IPS-NIHi7 (cell line): ENCODE results near the gene TBX4.

Source experiments
- DNase-seq: peaks from one replicate; pipeline ENCODE4 v3.0.0; 2012; ENCODE audit warnings: mixed read lengths; ENCODE audit errors: extremely low spot score

TBX4 gene

DNA sequence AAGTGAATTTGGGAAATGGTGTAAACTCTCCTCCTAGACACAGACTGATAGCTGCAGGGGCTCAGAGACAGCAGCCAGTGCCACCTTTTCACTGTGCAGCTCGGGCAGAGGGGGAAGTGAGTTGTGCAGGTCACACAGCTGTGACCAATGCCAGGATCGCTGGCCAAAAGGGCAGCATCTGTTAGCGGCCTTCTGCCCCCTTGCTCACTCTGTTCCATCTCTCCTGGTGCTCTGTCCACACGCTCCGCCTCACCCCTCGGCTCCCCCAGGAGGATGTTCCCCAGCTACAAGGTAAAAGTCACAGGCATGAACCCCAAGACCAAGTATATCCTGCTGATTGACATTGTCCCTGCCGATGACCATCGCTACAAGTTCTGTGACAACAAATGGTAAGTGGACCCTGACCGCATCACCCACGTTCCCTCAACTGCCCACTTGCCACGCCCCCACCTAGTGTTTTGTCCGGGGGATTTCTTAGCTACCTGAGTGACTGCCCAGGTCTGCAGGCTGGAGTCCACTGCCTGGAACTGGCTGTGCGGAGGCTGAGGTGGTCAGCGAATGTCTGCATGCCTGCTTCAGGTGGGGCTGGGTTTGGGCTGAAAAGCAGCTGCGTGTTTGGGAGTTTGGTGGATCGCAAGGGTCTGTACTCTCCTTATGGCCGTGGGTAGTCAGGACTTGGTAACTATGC, 13.5 kb downstream of the TBX4 start:
- DNase-seq = no peak

GRCh38 chr17:61466246-61466645, 14.0 kb downstream of the TBX4 start:
- DNase-seq = no peak

DNA sequence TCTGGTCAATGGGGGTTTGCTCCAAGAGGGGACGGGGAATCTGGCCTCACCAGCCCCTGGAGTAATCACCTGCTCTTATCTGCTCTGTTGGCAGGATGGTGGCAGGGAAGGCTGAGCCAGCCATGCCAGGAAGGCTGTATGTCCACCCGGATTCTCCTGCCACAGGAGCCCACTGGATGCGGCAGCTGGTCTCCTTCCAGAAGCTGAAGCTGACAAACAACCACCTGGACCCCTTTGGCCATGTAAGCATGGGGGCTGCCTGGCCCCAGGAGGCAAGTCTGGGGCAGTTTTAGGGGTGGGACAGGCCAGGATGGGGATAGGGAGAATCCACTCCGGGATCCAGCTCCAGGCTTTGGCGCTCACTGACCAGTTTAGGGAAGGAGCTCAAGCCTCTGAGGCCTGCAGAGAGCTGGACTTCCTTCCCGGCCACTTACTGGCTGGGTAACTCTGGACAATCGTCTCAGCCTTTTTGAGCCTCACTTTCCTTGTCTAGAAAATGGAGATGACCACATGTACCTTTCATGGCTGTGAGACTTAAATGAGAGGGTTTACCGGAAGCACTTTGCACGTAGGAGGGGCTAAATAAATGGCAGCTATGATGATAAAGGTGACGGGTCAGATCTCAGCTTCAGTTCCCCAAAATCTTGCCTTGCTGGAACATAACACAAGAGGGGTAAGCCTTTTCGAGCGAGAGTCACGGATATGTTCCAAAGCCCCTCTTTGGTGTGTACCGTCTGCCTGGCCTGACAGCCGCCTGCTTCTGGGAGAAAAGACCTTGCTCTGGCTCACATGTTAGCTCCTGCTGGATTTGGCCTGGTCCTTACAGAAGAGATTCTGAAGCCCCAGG, 15.4 kb downstream of the TBX4 start:
- no peak for DNase-seq

DNA sequence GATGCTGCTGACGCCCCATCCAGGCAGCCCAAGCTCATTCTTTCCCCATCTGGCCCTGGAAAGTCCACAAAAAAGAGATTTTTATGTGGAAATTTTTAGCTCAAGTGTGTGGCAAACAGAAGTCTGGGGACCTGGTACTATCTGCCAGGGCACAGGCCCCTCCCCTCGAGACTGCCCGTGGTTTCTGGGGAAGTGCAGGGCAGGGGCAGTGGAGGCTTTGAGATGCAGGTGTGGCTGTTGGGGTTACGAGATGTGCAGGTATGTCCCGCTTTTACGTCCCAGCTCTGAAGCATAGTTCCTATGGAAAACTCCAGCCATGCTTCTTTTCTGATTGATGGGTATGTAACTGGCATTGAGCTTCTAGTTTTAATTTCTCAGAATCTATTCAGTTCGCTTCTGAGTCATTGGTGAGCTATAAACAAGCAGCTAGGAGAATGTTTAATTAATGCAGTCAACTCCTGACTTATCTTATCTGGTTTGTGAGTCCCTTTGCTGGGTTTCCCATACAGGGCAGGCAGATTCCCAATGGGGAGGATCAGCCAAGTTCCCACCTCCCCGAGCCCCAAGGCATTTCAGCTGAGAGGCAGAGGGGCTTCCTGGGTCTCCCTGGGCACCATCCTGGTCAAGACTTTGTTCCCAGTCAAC, 16.2 kb downstream of the TBX4 start:
- no peak for DNase-seq

DNA sequence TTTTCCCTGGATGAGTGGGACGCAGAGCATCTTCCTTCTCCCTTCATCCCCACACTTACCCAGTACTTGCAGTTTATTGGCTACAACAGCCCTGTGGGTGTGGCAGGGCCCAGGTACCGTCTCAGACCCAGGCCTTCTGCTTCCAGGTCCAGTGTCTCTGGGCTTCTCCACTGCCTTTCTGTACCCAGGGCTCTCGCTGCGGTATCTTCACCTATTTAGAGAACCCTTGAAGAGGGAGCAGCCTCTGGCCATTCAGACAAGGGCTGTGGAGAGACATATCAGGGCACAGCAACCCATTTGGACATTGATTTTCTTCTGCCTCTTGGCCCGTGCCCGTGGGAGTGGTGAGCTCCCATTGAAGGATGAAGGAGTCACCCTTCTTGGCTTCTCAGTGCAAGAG, 17.3 kb downstream of the TBX4 start:
- no peak for DNase-seq

- DNase-seq = no peak
Observed at GRCh38 chr17:61469949-61470348, 17.7 kb downstream of the TBX4 start.

DNA sequence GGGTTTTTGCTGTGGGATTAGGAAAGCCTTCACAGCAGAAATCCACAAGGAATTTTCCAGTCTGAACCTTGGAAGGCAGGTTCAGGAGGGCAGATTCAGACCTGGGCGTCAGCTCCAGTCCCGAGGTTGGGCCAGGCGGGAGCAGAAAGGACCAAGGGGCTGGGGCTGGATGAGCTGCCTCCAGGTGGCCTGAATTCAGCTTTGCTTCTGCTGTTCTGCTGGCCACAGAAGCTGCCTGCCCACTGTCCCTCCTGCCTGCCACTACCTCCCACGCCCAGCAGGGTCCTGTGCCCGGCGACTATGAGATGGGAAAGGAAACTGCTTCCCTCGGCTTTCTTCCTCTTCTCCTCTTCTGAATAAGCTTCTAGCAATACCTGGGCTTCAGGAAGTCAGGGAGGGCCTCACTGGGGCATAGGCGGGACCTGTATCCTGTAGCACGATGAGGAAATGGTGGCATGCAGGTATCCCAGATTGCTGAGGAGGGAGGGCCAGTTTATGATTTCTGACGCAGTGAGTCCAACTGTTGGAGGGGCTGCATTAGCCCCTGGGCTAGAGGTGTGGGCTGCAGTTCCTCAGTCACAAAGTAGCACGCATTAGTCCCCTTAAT, 18.4 kb downstream of the TBX4 start:
- DNase-seq = no peak

GRCh38 chr17:61474235-61474927, 22.2 kb downstream of the TBX4 start:
- no peak for DNase-seq

- DNase-seq = no peak
Observed at GRCh38 chr17:61474934-61475333, 22.7 kb downstream of the TBX4 start.

DNA sequence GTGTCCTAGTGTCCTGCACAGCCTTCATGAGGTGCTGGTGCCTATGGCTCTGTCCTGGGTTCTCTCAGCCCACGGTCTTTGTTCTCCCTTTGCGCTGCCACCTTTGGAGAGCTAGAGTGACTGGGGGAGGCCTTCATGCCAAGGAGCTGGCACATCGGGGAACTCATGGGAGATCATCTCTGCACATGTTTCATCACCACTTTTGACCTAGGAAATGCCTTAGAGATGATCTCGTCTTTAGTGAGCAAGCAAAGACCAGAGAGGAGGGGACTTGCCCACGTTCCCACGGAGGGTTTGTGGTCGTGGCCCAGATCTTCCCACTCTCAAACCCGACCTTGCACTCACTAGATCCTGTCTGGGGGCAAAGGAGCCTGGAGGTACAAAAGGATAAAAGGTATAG, 23.5 kb downstream of the TBX4 start:
- DNase-seq = no peak

- DNase-seq = no peak
Observed at GRCh38 chr17:61476476-61477203, 24.4 kb downstream of the TBX4 start.

DNA sequence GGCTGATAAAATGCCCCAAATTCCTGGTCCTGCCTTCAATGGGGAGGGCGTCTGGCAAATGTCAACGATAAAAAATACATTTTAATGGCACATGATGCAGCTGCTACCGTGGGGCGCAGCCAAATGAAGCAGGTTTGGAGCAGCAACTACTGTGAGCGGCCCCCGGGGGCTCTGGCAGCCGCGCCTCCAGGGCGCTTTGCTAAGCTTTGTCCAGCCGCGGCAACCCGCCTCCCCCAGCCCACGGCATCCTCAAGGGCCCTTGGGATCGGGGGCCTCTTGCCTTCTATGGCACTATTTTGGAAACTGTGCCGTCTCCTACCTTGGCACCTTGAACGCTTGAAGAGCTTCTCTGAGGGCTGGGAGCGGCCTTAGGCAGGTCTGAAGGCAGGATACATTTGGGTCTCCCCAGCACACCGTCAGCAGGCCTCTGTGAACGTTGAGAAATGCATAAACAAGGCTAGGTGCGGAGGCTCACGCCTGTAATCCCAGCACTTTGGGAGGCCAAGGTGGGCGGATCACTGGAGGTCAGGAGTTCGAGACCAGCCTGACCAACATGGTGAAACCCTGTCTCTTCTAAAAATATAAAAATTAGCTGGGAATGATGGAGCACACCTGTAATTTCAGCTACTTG, 25.1 kb downstream of the TBX4 start:
- no peak for DNase-seq

- DNase-seq = no peak
Observed at GRCh38 chr17:61478026-61478789, 26.0 kb downstream of the TBX4 start.

DNA sequence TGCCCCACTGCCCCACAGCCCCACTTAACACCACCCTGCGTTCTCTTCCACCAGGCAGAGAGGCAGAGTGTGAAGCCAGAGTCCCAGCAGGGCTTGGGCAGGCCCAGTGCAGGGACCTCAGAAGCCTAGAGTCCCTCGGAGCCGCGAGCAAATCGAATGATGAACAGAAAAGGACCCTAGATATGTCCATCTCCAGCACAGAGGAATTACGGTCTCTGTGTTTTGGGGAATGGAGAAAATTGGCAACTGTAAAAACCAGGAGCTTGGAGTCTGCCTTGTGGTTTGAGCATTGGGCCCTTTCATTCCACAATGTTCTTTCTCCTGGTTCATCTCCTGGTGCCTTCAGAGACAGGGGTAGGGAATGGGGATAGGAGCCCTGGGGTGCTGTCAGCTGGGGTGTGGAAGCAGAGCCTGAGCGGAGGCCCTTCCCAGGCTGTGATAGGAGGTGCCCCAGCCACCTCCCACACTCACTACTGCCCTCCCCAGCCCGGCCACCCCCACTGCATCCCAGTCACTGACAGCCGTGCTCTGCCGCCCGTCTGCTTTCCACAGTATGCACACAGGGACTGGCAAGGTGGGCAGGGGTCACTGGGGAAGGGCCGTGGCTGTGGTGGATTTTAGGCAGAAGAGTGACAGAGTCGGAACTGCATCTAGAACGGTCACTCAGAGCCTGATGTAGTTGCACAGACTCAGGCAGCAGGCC, 26.7 kb downstream of the TBX4 start:
- no peak for DNase-seq

- DNase-seq = no peak
Observed at GRCh38 chr17:61479493-61480413, 27.5 kb downstream of the TBX4 start.

DNA sequence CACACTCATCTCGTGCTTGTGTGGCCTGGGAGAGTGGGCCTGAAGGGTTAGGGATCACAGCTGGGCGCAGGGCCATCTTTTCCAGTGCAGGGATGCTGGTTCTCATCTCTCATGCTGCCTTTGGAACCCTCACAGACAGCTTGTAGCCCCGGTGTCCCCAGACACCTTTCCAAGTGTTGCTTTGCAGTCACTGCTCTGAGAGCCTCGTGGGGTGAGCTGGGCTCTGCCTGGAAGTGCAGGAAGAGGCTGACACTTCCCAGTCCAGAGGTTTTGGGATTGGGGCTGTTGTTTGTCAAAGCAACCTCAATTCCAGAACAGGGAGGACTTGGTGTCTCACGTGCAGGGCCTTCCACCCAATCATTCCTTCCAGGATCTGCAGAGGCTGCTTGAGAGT, 28.2 kb downstream of the TBX4 start:
- no peak for DNase-seq

DNA sequence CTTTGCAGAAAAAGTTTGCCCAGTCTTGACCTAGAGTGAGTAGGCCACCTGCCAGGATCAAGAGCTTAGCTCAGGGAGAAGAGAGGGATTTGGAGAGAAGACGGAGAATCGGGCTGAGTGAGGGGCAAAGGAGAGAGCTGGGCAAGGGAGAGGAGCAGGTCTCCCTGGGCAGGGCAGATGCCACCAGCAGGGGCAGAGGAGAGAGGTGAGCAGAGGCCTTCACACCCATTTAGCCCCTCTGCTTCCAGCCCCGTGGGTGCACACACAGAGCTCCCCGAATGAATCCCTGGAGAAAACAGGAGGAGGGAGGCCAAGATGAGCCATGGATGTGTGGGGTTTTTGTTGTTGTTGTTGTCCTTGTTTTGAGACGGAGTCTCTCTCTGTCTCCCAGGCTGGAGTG, 29.2 kb downstream of the TBX4 start:
- DNase-seq = no peak

- DNase-seq = no peak
Observed at GRCh38 chr17:61482467-61482866, 30.2 kb downstream of the TBX4 start.
